Right lobe of liver (tissue), 4 donors: Measurements from ENCODE around the gene PRKCA.

ENCODE experiments used
- CTCF ChIP-seq, 4 donors: fragments of 200-600 bp in 3 of 4; fragments of 450-650 bp in 1 of 4; IDR thresholded peaks; one replicate each; pipeline versions ENCODE4 v1.5.1 to v1.8.0; 2016 to 2022; ENCODE audit warnings: antibody characterized with exemption in 4 of 4, mild to moderate bottlenecking in 2 of 4
- POLR2A ChIP-seq: fragments of 450-650 bp; IDR thresholded peaks from one replicate; pipeline ENCODE4 v1.6.1; 2017; ENCODE audit warnings: antibody characterized with exemption, mild to moderate bottlenecking
- donor health status: DM: no; HTN: no; CAD: no.
- donor health status: DM: no; HTN: no; CAD: no.
- donor health status: DM: no; HTN: yes; CAD: no.

- TF ChIP-seq CTCF (IDR thresholded peaks at IDR 0.05) (no peak), POLR2A (no peak)
Measured at GRCh38 chr17:66406701-66407644, 104.6 kb downstream of the PRKCA start.
